ENCODE measurements around the gene ZNF311. TPM values are rescaled to one million over a fixed set of nuclear protein-coding genes. Genes with fewer than 3 reads are reported as not detected.
A peak's percentile ranks its signal among the peaks of the same experiment; 100 is the strongest.

Gene ZNF311
- total and polyA plus RNA-seq, 9 of the 15 experiments (the other 6 are each of a cell fraction or from before 2014, with no cell fraction given) = 5.1 to 10.0 (median 7.5) TPM

GRCh38 chr6:28953039-28953584 lies 52.0 kb downstream of the ZNF311 start (continued):
- TF ChIP-seq TSHZ1 (CRISPR knock-in tag; IDR thresholded peaks at IDR 0.05) (no peak), ZNF311 (CRISPR knock-in tag; IDR thresholded peaks at IDR 0.05) (no peak), JUND (IDR thresholded peaks at IDR 0.05; ENCODE audit: borderline replicate concordance, low read depth, low read length) (peak; percentile 60; the same call in 1 of the 2 replicates), JUND (tag; IDR thresholded peaks at IDR 0.05; ENCODE audit: borderline replicate concordance, low read depth, low read length) (peak; percentile 27; the same call in 1 of the 3 replicates), RB1 (IDR thresholded peaks at IDR 0.05; ENCODE audit: low read depth) (peak; percentile 73; the same call in 1 of the 2 replicates), ZNF175 (CRISPR knock-in tag; IDR thresholded peaks at IDR 0.05; ENCODE audit: low read depth) (no peak), SAFB2 (IDR thresholded peaks at IDR 0.05; ENCODE audit: borderline replicate concordance, low read depth, low read length, severe bottlenecking) (no peak), EP400 (IDR thresholded peaks at IDR 0.05) (0 out of 2 replicates have a peak, but pooled peaks have one; percentile 48), MGA (IDR thresholded peaks at IDR 0.05) (peak; percentile 61; the same call in 1 of the 2 replicates)
